Urothelium cell line (cell line): Measurements from ENCODE around the gene MYL6B.
"Not testable (repeated sequence)": the region's sequence is repeated elsewhere in the genome, so short reads cannot be mapped to it uniquely, and the experiment has no call there.

Source experiments
- DNase-seq: peaks from one replicate; pipeline ENCODE4 v3.0.0; 2011; ENCODE audit warnings: low spot score, mixed read lengths
- FAIRE-seq: peaks from 2 replicates; lab custom pipeline; 2011; peaks lifted over from hg19 to GRCh38; lab: Jason Lieb, UNC

Gene MYL6B

GRCh38 chr12:56163533-56164344, 11.4 kb downstream of the MYL6B start:
- DNase-seq: no peak

GRCh38 chr12:56164345-56164729, 11.9 kb downstream of the MYL6B start:
- no peak for DNase-seq
- no peak for FAIRE-seq

More at GRCh38 chr12:56163533-56164344, 11.4 kb downstream of the MYL6B start:
- no peak for FAIRE-seq

DNA sequence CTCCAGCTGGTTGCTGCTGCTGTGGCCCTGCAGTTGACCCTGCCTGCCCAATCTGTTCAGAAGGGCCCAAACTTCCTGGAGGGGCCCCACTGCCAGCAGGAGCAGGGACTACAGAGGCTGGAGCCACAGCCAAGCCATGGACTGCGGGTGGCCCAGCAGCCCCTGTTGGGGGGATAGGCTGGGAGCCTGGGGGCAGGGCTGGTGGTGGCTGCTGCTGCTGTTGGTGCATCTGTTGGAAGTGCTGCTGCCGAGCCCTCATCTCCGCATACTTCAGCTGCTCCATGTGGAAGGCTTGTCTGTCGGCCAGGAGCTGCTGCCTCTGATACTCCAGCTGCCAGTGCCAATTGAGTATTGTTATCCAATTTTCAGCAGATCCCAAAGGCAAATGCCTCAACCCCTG, 13.0 kb downstream of the MYL6B start:
- DNase-seq: no peak
- no peak for FAIRE-seq

- FAIRE-seq (no peak), DNase-seq (no peak)
These were observed 16.9 kb downstream of the MYL6B start for GRCh38 chr12:56169229-56169759.

GRCh38 chr12:56172839-56173238, 20.5 kb downstream of the MYL6B start:
- FAIRE-seq (no peak), DNase-seq (no peak)

DNA sequence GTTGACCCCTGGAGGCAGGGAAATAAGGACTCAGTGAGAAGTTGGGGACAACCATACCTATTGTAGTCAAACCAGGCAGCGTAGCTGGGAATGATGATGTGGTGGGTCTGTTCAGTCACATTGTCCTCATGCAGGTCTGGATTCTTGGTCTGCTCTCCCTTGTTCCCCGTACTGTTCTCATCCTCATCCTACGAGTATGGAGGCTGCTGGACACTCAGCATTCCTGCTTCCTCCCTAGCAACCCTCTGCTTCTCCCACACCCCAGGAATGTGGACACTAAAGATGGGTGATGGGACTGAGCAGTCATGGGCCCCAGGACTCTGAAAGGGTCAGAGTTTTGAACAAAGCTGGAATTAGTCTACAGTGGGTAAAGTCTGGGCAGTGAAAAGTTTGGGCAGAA, 26.0 kb downstream of the MYL6B start:
- DNase-seq (no peak), FAIRE-seq (no peak)

- DNase-seq (no peak), FAIRE-seq (no peak)
These were observed 34.6 kb downstream of the MYL6B start for GRCh38 chr12:56186957-56187356.

DNA sequence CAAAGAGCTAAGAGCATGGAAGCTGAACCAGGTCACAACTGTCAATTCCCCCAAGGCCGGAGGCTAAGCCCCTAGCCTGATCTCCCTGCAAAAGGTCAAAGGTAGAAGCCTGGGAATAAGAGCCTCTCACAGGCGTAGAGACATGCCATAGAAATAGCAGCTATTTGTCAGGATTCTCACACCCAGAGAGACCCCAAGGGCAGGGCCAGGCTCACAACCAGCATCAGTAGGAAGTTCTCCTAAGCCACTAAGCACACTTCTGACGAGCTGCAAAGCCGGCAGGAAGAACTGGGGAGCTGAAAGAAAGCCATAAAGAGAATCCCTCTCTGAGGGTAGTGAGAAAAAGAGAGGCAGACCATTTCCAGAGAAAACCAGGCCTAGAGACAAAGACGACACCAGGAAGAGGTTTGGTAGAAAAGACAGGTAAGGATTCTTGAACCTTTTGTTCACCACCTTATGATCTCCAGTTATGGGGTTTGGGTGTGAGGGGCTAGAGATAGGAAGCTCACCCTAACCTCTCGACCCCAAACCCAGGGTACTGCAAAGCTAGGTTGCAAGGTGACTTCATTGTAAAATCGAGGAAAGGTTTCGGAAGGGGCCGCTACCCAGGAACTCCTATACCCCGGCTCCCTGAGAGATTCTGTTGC, 35.9 kb downstream of the MYL6B start:
- FAIRE-seq: no peak
- no peak for DNase-seq

GRCh38 chr12:56188778-56189098, 36.4 kb downstream of the MYL6B start:
- no peak for DNase-seq
- no peak for FAIRE-seq

DNA sequence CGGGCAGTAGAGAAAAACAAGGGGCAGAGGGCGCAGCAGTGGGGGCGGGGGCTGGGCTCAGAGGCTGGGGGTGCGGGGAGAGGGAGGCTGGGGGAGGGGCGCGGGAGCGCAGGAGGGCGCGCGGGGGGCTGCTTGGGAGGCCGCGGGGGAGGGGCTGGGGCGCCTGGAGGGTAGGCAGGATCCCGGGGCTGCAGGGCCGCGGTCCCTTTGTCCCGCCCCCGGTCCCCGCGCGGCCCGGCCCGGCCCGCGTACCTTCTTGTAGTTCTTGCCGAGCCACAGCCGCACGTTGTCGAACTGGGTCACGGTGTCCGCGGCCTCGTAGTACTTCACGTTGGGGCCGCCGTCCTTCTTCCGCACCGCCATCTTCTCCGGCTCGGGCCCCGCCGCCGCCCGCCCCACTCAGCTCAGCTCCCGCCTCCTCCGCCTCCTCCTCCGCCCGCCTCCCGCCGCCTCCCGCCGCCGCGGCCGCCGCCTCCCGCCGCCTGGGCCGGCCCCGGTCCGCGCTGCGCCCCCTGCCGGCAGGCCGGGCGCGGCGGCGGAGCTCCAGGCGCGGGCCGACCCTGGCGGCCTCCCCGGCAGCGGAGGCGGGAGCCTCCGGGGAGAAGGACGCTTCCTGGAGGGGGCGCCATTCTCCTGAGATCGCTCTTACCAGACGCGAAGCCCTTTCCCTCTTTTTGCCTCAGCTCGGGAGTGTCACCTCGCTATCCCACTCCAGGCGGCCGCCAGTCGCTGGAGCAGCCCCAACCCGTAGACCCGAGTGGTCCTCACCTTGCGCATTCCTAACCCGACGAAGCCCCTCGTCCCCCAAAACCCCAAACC, 36.9 kb downstream of the MYL6B start, which contains the start of gene SMARCC2:
SMARCC2 (minus strand) TSS at position 385 of the 819 bp plus-strand sequence; CDS start at position 363, 22 bp downstream.
- no peak for FAIRE-seq
- DNase-seq: peak; percentile 95

- FAIRE-seq (no peak), DNase-seq (peak; percentile 82)
These were observed 37.7 kb downstream of the MYL6B start for GRCh38 chr12:56189918-56190694.

GRCh38 chr12:56190695-56191155, 38.3 kb downstream of the MYL6B start:
- no peak for DNase-seq

GRCh38 chr12:56192582-56192981, 40.2 kb downstream of the MYL6B start:
- DNase-seq (no peak), FAIRE-seq (no peak)

More at GRCh38 chr12:56190695-56191155, 38.3 kb downstream of the MYL6B start:
- no peak for FAIRE-seq

DNA sequence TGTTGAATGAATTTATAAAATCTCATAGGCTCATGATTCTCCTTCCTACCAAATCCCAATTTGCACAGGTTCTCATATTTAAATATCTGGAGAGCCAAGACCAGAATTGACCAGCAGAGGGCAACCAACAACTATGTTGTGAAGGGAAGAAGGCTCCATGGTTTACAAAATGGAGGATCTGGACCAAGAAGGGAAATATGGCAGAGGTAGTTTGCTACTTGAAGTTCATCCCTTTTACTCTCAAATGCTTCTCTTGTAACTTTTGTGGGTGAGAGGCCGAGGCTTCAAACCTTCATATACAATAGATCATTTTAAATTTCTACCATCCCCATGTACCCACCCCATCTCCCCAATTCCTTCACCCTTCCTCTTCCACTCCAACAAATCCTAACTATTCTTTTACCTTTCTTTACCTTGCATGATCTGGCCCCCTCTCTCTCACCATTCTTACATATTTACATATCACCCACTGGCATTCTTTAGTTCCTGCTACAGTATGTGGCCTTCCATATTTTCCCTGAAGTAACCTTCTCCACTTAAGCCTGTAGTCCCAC, 40.7 kb downstream of the MYL6B start:
- peak; percentile 61 for DNase-seq
- FAIRE-seq: no peak

DNA sequence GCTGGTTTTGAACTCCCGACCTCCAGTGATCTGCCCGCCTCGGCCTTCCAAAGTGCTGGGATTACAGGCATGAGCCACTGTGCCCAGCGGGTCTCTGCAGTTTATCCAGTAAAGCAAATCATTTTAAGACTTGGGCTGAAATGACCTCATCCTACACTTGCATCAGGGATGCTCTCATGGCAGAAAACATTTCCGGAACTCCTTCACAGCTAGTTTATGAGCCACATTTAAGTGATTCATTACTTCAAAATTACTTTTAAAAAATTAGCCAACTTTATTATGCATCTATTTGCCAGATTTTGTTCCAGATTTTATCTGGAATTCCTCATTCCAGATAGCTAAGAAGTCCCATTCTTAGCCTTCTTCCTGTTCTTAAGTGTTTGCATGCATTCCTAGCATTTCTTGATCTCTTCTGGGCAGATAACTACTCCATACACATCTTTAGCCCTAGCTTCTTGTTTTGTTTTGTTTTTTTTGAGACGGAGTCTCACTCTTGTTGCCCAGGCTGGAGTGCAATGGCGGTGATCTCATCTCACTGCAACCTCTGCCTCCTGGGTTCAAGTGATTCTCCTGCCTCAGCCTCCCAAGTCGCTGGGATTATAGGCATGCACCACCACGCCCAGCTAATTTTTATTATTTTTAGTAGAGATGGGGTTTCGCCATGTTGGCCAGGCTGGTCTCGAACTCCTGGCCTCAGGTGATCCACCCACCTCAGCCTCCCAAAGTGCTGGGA, 44.6 kb downstream of the MYL6B start:
- peak; percentile 45 for DNase-seq
- not testable (repeated sequence) for FAIRE-seq

DNA sequence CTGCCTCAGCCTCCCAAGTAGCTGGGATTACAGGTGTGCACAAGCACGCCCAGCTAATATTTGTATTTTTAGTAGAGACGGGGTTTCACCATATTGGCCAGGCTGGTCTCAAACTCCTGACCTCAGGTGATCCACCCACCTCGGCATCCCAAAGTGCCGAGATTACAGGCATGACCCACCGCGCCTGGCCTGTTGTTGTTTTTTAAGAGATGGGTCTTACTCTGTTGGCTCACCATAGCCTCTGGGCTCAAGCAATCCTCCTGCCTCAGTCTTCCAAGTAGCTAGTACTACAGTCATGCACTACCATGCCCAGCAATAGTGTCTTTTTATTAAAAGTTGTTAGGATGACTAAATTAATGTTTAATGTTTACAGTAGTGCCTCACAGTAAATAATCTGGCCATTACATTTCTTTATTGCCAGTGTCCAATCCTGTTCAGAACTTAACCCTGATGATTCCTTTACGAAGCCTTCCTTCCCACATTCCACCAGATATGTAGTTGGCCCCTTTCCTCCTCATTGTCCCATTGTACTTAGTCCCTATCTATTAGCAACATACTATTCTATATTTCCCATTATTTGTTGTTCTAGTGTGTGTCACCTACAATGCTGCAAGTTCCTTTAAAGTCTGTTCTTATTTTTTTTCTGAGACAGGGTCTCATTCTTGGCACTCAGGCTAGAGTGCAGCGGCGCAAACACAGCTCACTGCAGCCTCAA, 45.7 kb downstream of the MYL6B start:
- FAIRE-seq: no peak
- no peak for DNase-seq

- DNase-seq (no peak), FAIRE-seq (no peak)
These were observed 46.4 kb downstream of the MYL6B start for GRCh38 chr12:56198836-56199235.

GRCh38 chr12:56202366-56202765, 50.0 kb downstream of the MYL6B start:
- no peak for DNase-seq
- no peak for FAIRE-seq

DNA sequence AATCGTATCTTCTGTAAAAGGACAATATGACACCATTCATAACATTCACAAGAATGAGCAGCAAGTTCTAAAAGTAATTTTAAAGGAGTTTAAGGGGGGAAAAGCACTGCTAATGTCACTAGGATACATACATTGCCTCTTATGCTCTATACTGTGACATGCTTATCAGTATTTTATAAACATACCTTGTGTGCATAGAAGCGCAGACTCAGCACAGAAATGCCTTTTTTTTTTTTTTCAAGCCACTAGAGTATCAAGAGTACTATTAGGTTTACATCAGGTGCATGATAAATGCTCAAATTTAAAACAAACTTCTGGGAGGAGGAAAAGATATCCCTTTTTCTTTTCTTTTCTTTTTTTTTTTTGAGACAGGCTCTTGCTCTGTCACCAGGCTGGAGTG, 50.5 kb downstream of the MYL6B start:
- no peak for DNase-seq
- FAIRE-seq: no peak
